GM18907 (cell line): ENCODE results near the gene BAHCC1.

ENCODE experiments used
- ATAC-seq: cut with Tn5 transposase; IDR thresholded peaks from one replicate; pipeline ENCODE4 v1.9.1; 2021; ENCODE audit warnings: mild to moderate bottlenecking, moderate library complexity; ENCODE audit not compliant: unreplicated experiment

Gene BAHCC1

DNA sequence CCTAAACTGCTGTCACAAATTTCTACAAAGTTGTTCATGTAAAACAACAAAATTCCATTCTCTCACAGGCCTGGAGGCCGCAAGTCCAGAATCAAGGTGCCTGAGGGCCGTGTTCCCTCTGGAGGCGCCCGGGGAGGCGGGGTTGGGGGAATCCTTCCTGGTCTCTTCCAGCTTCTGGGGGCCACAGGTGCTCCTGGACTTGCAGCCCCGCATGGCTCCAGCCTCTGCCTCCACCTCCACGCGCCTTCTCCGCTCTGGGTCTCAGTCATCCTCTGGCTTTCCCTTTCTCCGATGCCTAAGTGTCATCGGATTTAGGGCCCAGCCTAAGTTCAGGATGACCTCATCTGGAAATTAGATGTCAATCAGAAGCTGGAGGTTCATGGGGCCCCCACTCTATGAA is 28.6 kb upstream of the BAHCC1 start:
- ATAC-seq = no peak

GRCh38 chr17:81367171-81367570 is 28.1 kb upstream of the BAHCC1 start:
- no peak for ATAC-seq

DNA sequence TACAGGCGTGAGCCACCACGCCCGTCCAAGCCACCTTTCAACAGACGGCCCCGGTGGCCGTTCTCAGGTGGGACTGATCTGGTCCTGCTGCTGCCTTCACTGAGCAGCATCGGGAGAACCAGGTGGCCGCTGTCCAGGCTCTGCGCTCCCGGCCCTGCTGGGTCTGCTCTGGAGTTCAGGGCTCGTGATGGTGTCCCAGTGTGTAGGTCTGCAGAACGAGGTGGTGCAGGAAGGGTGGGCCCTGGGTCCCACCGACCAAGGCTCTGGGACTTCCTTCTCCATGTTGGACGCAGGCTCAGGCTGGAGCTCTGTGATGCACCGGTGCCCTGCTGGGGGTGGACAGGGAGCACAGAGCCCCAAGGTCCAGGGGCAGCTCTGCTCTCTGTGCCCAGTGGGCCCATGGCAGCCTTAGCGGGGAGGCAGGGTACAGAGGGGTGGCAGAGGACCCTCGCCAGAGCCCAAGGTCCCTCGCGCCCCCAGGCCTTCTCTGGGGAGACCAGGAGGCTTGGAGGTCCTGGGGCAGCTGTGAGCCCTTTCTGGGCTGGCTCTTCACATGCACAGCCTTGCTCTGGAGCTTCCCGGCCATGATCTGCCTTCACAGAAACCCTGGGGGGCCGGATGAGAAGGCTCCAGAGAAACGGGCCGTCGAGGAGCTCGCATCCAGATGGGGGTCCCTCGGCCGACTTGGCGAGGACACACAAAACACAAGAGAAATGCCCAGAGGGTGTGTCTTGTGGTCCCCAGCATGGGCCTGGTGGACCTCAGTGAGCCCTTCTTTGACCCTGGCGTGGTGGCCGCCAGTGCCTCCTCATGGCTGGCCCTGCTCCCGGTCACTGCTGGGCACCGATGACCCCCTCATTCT is 26.9 kb upstream of the BAHCC1 start:
- no peak for ATAC-seq

GRCh38 chr17:81370294-81370693 is 25.0 kb upstream of the BAHCC1 start:
- no peak for ATAC-seq

- no peak for ATAC-seq
Measured at GRCh38 chr17:81371910-81372760, 23.1 kb upstream of the BAHCC1 start.

GRCh38 chr17:81373536-81374160 is 21.6 kb upstream of the BAHCC1 start:
- ATAC-seq = no peak

- no peak for ATAC-seq
Measured at GRCh38 chr17:81374890-81375289, 20.4 kb upstream of the BAHCC1 start.

GRCh38 chr17:81376946-81377714 is 18.1 kb upstream of the BAHCC1 start:
- no peak for ATAC-seq

GRCh38 chr17:81378941-81379511 is 16.2 kb upstream of the BAHCC1 start:
- ATAC-seq = no peak

DNA sequence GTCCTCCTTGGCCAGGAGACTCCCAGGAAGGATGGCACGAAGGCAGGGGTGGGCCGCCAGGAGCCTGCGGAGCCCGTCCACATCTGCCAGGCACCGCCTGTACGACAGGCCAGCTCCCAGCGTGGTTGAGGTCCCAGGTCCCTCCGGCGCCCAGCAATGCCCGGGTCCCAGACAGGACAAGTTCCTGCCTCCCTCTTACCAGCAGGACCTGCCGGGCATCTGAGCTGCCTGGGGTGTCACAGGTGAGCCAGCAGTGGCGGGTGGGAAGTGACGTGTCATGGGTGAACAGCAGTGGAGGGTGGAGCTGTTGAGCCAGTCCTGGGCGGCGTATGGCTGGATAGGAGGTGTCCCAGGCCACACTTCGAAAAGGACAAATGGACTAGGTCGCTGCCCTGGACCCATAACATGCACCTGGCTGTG is 15.7 kb upstream of the BAHCC1 start:
- ATAC-seq = no peak

DNA sequence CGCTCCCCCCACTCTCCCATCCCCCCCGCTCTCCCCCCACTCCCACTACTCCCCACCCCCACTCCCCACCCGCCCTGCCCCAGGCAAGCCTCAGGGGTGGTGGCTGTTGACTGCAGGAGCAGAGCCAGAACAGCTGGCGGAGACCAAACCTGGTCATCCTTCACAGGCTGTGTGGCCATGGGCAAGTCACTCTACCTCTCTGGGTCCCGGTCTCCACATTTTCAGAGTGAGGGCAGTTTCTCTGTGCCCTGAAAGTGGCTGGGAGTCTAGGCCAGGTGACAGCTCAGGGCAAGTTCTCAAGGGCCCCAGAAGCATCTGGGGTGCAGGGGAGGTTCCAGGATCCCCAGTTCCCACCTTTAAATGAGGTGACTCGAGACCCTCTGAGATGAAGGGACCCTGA is 15.1 kb upstream of the BAHCC1 start:
- no peak for ATAC-seq

- ATAC-seq = no peak
Measured at GRCh38 chr17:81380666-81381518, 14.4 kb upstream of the BAHCC1 start.

DNA sequence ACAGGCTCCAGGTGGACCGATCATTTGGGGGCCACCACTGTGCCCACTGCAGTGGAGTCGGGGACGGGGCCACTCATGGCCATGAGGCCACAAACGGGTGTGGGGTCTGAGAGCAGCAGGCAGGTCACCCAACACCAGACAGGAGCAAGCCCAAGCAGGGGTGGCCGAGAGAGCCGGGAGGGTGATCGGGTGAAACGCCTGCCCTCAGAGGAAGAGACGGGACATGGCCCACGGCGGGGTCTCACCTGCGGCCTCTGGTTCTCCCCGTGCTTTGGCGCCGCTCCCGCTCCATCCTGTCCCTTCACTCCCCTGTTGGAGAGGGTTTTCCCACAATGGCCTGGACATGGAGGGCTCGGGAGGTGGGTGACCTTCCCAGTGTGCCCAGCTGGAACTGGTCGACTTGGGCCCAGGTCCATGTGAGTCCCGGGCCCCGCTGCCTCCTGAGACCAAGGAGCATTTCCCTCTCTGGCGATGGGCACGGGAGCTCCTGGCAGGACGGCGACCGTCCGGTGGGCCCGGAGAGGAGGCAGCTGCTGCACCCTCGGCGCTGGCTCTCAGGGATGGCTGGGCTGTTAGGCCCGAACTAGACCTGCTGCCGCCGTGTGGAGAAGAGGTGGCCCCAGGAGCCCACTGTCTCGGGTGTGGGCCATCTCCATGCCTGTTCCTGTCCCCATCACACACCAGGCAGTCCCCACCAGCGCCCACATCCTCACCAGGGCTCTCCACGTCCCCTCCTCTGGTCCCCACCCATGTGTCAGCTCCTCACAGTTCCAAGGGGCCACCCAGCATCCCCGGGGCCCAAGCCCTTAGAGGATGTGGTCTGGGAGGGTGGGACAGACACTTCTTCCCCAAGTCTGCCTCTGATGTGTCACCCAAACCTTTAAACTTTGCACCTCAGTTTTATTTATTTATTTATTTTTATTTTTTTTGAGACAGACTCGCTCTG is 13.4 kb upstream of the BAHCC1 start:
- ATAC-seq = no peak

GRCh38 chr17:81382851-81383250 is 12.4 kb upstream of the BAHCC1 start:
- ATAC-seq = no peak

DNA sequence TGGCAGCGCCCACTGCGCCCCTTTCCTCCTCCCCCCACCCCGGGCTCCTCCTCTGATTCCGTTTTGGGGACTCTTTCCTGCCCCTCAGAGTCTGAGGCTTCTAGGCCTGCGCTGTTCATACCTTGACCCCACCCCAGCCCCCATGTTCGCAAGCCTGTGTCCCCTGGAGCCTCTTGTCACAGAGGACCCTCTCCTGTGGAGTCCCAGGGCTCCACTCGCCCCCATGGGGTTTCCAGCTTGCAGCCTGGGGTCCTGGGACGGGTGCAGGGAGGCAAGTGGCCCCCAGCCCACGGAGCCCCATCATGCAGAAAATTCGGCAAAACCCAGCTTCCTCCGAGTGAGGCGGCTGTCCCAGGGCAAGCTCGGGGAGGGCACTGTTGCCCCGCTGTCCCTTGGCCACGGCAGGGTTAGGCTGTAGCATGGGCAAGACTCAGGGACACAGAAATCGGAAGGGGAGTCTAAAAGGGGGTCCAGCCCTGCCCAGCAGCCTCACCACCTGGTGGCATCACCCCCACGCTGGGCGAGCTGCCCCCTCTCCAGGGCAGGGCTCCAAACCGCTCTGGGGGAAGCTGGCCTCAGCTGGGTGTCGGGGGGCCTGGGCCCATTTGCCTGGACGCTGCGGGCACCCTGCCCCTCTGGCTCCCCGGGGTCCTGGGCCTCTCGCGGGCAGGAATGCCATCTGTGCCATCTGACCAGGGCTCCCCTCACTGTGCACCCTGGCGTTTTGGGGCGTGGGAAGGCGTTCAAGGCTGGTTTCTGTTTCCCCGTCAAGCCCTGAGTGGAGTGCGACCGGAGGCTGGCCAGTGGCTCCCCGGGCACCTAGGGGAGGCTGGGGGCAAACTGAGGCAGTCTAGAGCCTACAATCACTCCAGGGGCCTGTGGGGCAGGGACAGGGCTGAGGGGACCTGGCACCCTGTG is 11.5 kb upstream of the BAHCC1 start:
- no peak for ATAC-seq

GRCh38 chr17:81384929-81385319 is 10.3 kb upstream of the BAHCC1 start:
- ATAC-seq = no peak

GRCh38 chr17:81385320-81386111 is 9.7 kb upstream of the BAHCC1 start:
- ATAC-seq = no peak
